H1 (cell line): ENCODE measurements around the gene FOXN4. TPM values are rescaled to one million over a fixed set of nuclear protein-coding genes. Genes with fewer than 3 reads are reported as not detected.
A peak's percentile ranks its signal among the peaks of the same experiment; 100 is the strongest.

Experiments used
- CTCF ChIA-PET: fragments of 300-600 bp; sonication (Branson Sonifier 250); formaldehyde crosslinking; loops from one replicate; lab custom pipeline; 2021; ENCODE audit not compliant: partially characterized antibody; lab: Charles Lee
- POLR2A ChIA-PET: fragments of 300-600 bp; sonication (Branson Sonifier 250); formaldehyde crosslinking; loops from one replicate; lab custom pipeline; 2021; ENCODE audit warnings: inconsistent platforms; ENCODE audit not compliant: partially characterized antibody; lab: Charles Lee
- DNase-seq, 2 experiments: peaks; one replicate each; pipeline versions ENCODE4 v3.0.0 to v3.0.0-alpha.2; 2010 to 2022; ENCODE audit warnings: low spot score in 2 of 2, low read depth in 1 of 2, mixed read lengths in 1 of 2
- FAIRE-seq: peaks from 2 replicates; lab custom pipeline; 2011; peaks lifted over from hg19 to GRCh38; lab: Jason Lieb, UNC
- H2AFZ ChIP-seq: 2 replicates; pipeline ENCODE4 v1.8.1; 2012; ENCODE audit warnings: low read length, inconsistent platforms
- H2AK5ac ChIP-seq: 2 replicates; pipeline ENCODE4 v1.6.1; 2013; ENCODE audit warnings: low read depth, low read length
- H2BK120ac ChIP-seq: replicated peaks from 2 replicates; pipeline ENCODE3; 2013; ENCODE audit warnings: low read depth, low read length, inconsistent platforms
- H2BK12ac ChIP-seq: 2 replicates; pipeline ENCODE4 v1.6.1; 2013; ENCODE audit warnings: low read depth, low read length
- H2BK15ac ChIP-seq: 2 replicates; pipeline ENCODE4 v1.6.1; 2013; ENCODE audit warnings: low read length
- H2BK20ac ChIP-seq: 2 replicates; pipeline ENCODE4 v1.6.1; 2013; ENCODE audit warnings: low read length
- H2BK5ac ChIP-seq: 2 replicates; pipeline ENCODE4 v1.6.1; 2013; ENCODE audit warnings: low read depth, low read length
- H3K14ac ChIP-seq: 2 replicates; pipeline ENCODE4 v1.6.1; 2013; ENCODE audit warnings: inconsistent platforms; ENCODE audit not compliant: insufficient read length
- H3K18ac ChIP-seq: 2 replicates; pipeline ENCODE4 v1.6.1; 2013; ENCODE audit warnings: low read length; ENCODE audit errors: extremely low read depth
- H3K23ac ChIP-seq: 2 replicates; pipeline ENCODE4 v1.6.1; 2013; ENCODE audit warnings: inconsistent platforms; ENCODE audit not compliant: insufficient read length
- H3K23me2 ChIP-seq: 2 replicates; pipeline ENCODE4 v1.6.1; 2013; ENCODE audit warnings: low read depth, low read length
- H3K27ac ChIP-seq: 2 replicates; pipeline ENCODE4 v1.6.1; 2011; ENCODE audit warnings: low read depth, low read length, inconsistent platforms
- H3K27me3 ChIP-seq, 4 experiments: replicated peaks in 1 of 4; 1 replicate in 1 of 4; 2 replicates in 3 of 4; pipeline versions ENCODE4 v1.6.1 to v1.8.1; 2011 to 2013; ENCODE audit warnings: low read length in 3 of 4, mild to moderate bottlenecking in 3 of 4, inconsistent platforms in 2 of 4, mixed read lengths in 2 of 4, moderate library complexity in 1 of 4; ENCODE audit not compliant: control insufficient read depth in 3 of 4, insufficient read depth in 3 of 4; ENCODE audit errors: extremely low read depth in 1 of 4
- H3K36me3 ChIP-seq, 4 experiments: 2 replicates each; pipeline versions ENCODE4 v1.6.1 to v1.8.1; 2011 to 2013; ENCODE audit warnings: mild to moderate bottlenecking in 4 of 4, low read length in 3 of 4, moderate library complexity in 2 of 4, control low read depth in 1 of 4, inconsistent platforms in 1 of 4; ENCODE audit not compliant: insufficient read depth in 4 of 4, control insufficient read depth in 2 of 4
- H3K4ac ChIP-seq: replicated peaks from 2 replicates; pipeline ENCODE3; 2013; ENCODE audit warnings: low read length, low read depth, mixed read lengths, inconsistent platforms; ENCODE audit not compliant: insufficient read length
- H3K4me1 ChIP-seq, 4 experiments: replicated peaks in 1 of 4; 1 replicate in 1 of 4; 2 replicates in 3 of 4; pipeline versions ENCODE4 v1.6.1 to v1.8.1; 2011 to 2013; ENCODE audit warnings: low read length in 3 of 4, inconsistent platforms in 2 of 4, mixed read lengths in 1 of 4; ENCODE audit not compliant: insufficient read depth in 4 of 4, control insufficient read depth in 3 of 4
- H3K4me2 ChIP-seq, 2 experiments: 2 replicates each; pipeline versions ENCODE4 v1.6.1 to v1.8.1; 2011 to 2013; ENCODE audit warnings: low read depth in 2 of 2, low read length in 2 of 2, control low read depth in 1 of 2, inconsistent platforms in 1 of 2, mild to moderate bottlenecking in 1 of 2; ENCODE audit not compliant: insufficient read depth in 1 of 2
- H3K4me3 ChIP-seq, 4 experiments: fragments of 200-600, 300-600 bp in 1 of 4; sonication (generic), shearing (Covaris generic), sonication (Bioruptor Twin) in 1 of 4; 2 replicates each; pipeline versions ENCODE4 v1.5.1 to v1.8.1; 2011 to 2016; ENCODE audit warnings: low read length in 4 of 4, low read depth in 3 of 4, control low read depth in 2 of 4, inconsistent platforms in 2 of 4, mild to moderate bottlenecking in 2 of 4, mixed read lengths in 1 of 4, moderate library complexity in 1 of 4; ENCODE audit not compliant: insufficient read depth in 2 of 4; ENCODE audit errors: extremely low read depth in 1 of 4
- H3K56ac ChIP-seq: replicated peaks from 2 replicates; pipeline ENCODE3; 2013; ENCODE audit warnings: low read depth, mild to moderate bottlenecking, mixed read lengths, low read length, inconsistent platforms; ENCODE audit not compliant: insufficient read length
- H3K79me1 ChIP-seq: 2 replicates; pipeline ENCODE4 v1.6.1; 2013; ENCODE audit warnings: low read depth, low read length, control low read depth
- H3K79me2 ChIP-seq, 2 experiments: 2 replicates each; pipeline versions ENCODE4 v1.6.1 to v1.8.1; 2012 to 2013; ENCODE audit warnings: low read length in 2 of 2, mild to moderate bottlenecking in 2 of 2, inconsistent platforms in 1 of 2; ENCODE audit not compliant: insufficient read depth in 2 of 2, control insufficient read depth in 1 of 2
- H3K9ac ChIP-seq, 4 experiments: replicated peaks in 1 of 4; 1 replicate in 1 of 4; 2 replicates in 3 of 4; pipeline versions ENCODE4 v1.6.1 to v1.8.1; 2011 to 2013; ENCODE audit warnings: low read depth in 3 of 4, low read length in 3 of 4, control low read depth in 2 of 4, mild to moderate bottlenecking in 2 of 4, moderate library complexity in 2 of 4, inconsistent platforms in 1 of 4; ENCODE audit errors: extremely low read depth in 1 of 4
- H3K9me3 ChIP-seq, 2 experiments: 2 replicates each; pipeline versions ENCODE4 v1.6.1 to v1.8.1; 2012 to 2013; ENCODE audit warnings: mild to moderate bottlenecking in 2 of 2, moderate library complexity in 2 of 2, control low read depth in 1 of 2, inconsistent platforms in 1 of 2, low read depth in 1 of 2, low read length in 1 of 2, mixed read lengths in 1 of 2; ENCODE audit not compliant: insufficient read depth in 2 of 2
- H4K20me1 ChIP-seq, 2 experiments: replicated peaks in 1 of 2; 2 replicates each; pipeline versions ENCODE3 to v1.8.1; 2011 to 2013; ENCODE audit warnings: inconsistent platforms in 2 of 2, low read length in 2 of 2, mild to moderate bottlenecking in 1 of 2; ENCODE audit not compliant: insufficient read depth in 2 of 2, control insufficient read depth in 1 of 2
- H4K5ac ChIP-seq: 2 replicates; pipeline ENCODE4 v1.6.1; 2013; ENCODE audit warnings: low read length, low read depth, mixed read lengths, inconsistent platforms; ENCODE audit not compliant: insufficient read length
- H4K8ac ChIP-seq: 2 replicates; pipeline ENCODE4 v1.8.0; 2013; ENCODE audit warnings: mild to moderate bottlenecking, moderate library complexity, low read length, inconsistent platforms; ENCODE audit not compliant: insufficient read depth; ENCODE audit errors: extremely low read depth
- H4K91ac ChIP-seq: replicated peaks from 2 replicates; pipeline ENCODE3; 2013; ENCODE audit warnings: low read length, mixed read lengths, inconsistent platforms; ENCODE audit not compliant: insufficient read length
- WGBS, 2 experiments: shearing (Covaris generic) in 1 of 2; methylation state at CpG; one replicate each; pipeline versions ENCODE4 v1.1.6 to v1.1.7; 2013 to 2015; ENCODE audit warnings: low lambda C conversion rate in 2 of 2, mixed read lengths in 2 of 2, inconsistent platforms in 1 of 2, low coverage in 1 of 2, missing lambda C conversion rate in 1 of 2; ENCODE audit not compliant: insufficient replicate concordance in 2 of 2, insufficient coverage in 1 of 2, insufficient read length in 1 of 2; ENCODE audit errors: extremely low coverage in 1 of 2, missing lambda C conversion rate in 1 of 2; 5-methylcytosine and 5-hydroxymethylcytosine counted together
- polyA plus RNA-seq, 7 experiments: library from polyadenylated mRNA; depleted of rRNA in 3 of 7; stranded (reverse) in 5 of 7; unstranded in 2 of 7; fragments of >200 nt in 5 of 7; fragments of 200-250 nt in 2 of 7; gene quantifications; 1 replicate in 5 of 7; 2 replicates in 1 of 7; 4 replicates in 1 of 7; pipeline versions ENCODE4 v1.2.1 to v1.2.3, GENCODE V29; 2011 to 2013; ENCODE audit warnings: missing spikeins in 2 of 7, mixed read lengths in 2 of 7
- total RNA-seq: library from RNA; stranded (reverse); fragmentation: NEBNext Ultra II Directional; extraction: Animal tissue kit (Norgen Biotek cat#: 25700); gene quantifications from 2 replicates; pipeline ENCODE4 v1.2.1, GENCODE V29; 2021

FOXN4 gene
- total and polyA plus RNA-seq, 2 of the 8 experiments (the other 6 are each of a cell fraction or from before 2014, with no cell fraction given): 0.26 to 0.29 TPM

- Histone ChIP-seq H3K79me2 (no peaks in the 10 kb centered on the region), H3K9ac (no peak overlapping the region), H3K79me1 (no peaks in the 10 kb centered on the region), H3K4me1 (peaks cover 4 to 13% (median 10%) of the 10 kb centered on the region in 4 experiments), H3K4ac (no peak overlapping the region), H3K27ac (no peak overlapping the region), H3K27me3 (no peaks in the 10 kb centered on the region; a peak in 1 of 7 replicates), H2AK5ac (no peak overlapping the region), H2BK120ac (no peak overlapping the region), H2BK5ac (no peak overlapping the region), H2AFZ (no peak overlapping the region), H2BK20ac (no peak overlapping the region), H3K4me3 (no peak overlapping the region), H3K56ac (no peak overlapping the region), H2BK15ac (no peak overlapping the region), H3K18ac (no peak overlapping the region), H3K9me3 (no peaks in the 10 kb centered on the region), H4K5ac (no peak overlapping the region), H3K4me2 (no peak overlapping the region), H3K14ac (no peak overlapping the region), H4K91ac (peak overlapping the region; percentile 94), H4K8ac (no peak overlapping the region), H3K36me3 (no peaks in the 10 kb centered on the region), H3K23ac (no peak overlapping the region), H2BK12ac (no peak overlapping the region), H3K23me2 (no peaks in the 10 kb centered on the region), H4K20me1 (peaks cover 0 to 2% of the 10 kb centered on the region in 2 experiments)
- WGBS, 2 experiments: 85% methylated on average over 3 of the region's 5 CpGs; no CpG with 5 or more reads in 1 of the 2 experiments
- ChIA-PET CTCF (interaction anchor here (0.7 to 0.9 kb wide), 2 partner anchors 19 to 83 kb away, joined by 3 to 4 read pairs; no protein-coding TSS in a partner anchor), POLR2A (interaction anchor here (0.8 kb wide), 1 partner anchor 8 kb away, joined by 3 read pairs; no protein-coding TSS in a partner anchor)
- no peak for DNase-seq
- no peak for FAIRE-seq
These were observed 14.7 kb downstream of the FOXN4 start for GRCh38 chr12:109294286-109294796.
